SK-N-SH treated with all-trans-retinoic acid at 6 μM for 48 hours (cell line): ENCODE measurements around the gene PEX19.

Source experiments
- ATAC-seq: fragments of 200-7000 bp; cut with Tn5 transposase; 3 replicates; pipeline ENCODE4 v1.9.1; 2020; ENCODE audit warnings: mild to moderate bottlenecking, moderate library complexity
- ARNTL ChIP-seq: fragments of 450-650 bp; formaldehyde crosslinking; IDR thresholded peaks from 2 replicates; pipeline ENCODE4 v1.5.0; 2020; ENCODE audit warnings: low read depth, mild to moderate bottlenecking, moderate library complexity, borderline replicate concordance
- CSDC2 ChIP-seq: fragments of 250-450 bp; sonication (Bioruptor Pico); IDR thresholded peaks from 2 replicates; pipeline ENCODE4 v1.5.0; 2020; ENCODE audit warnings: mild to moderate bottlenecking, moderate library complexity
- GLIS3 ChIP-seq: fragments of 250-450 bp; sonication (Bioruptor Pico); IDR thresholded peaks from 2 replicates; pipeline ENCODE4 v1.5.0; 2020; ENCODE audit warnings: mild to moderate bottlenecking, moderate library complexity
- ISL1 ChIP-seq: fragments of 250-450 bp; sonication (Bioruptor Pico); IDR thresholded peaks from 2 replicates; pipeline ENCODE4 v2.1.2; 2022; ENCODE audit warnings: mild to moderate bottlenecking, moderate library complexity
- OSR1 ChIP-seq: fragments of 250-450 bp; sonication (Bioruptor Pico); IDR thresholded peaks from 2 replicates; pipeline ENCODE4 v1.8.0; 2022; ENCODE audit warnings: moderate library complexity, mild to moderate bottlenecking, inconsistent platforms
- RARB ChIP-seq: fragments of 250-450 bp; sonication (Bioruptor Pico); IDR thresholded peaks from 2 replicates; pipeline ENCODE4 v1.8.0; 2021; ENCODE audit warnings: mild to moderate bottlenecking, moderate library complexity
- SNAI2 ChIP-seq: fragments of 250-450 bp; sonication (Bioruptor Pico); IDR thresholded peaks from 2 replicates; pipeline ENCODE4 v1.5.0; 2020; ENCODE audit warnings: mild to moderate bottlenecking, moderate library complexity
- TOX ChIP-seq: fragments of 250-450 bp; sonication (Bioruptor Pico); IDR thresholded peaks from 2 replicates; pipeline ENCODE4 v1.8.0; 2021; ENCODE audit warnings: mild to moderate bottlenecking, moderate library complexity, borderline replicate concordance
- ZC3H10 ChIP-seq: fragments of 250-450 bp; sonication (Bioruptor Pico); IDR thresholded peaks from 2 replicates; pipeline ENCODE4 v1.5.1; 2021; ENCODE audit warnings: mild to moderate bottlenecking, moderate library complexity
- ZFP3 ChIP-seq: fragments of 250-450 bp; sonication (Bioruptor Pico); IDR thresholded peaks from 2 replicates; pipeline ENCODE4 v1.5.0; 2020; ENCODE audit warnings: mild to moderate bottlenecking, moderate library complexity
- ZNF565 ChIP-seq: fragments of 450-650 bp; formaldehyde crosslinking; conservative IDR thresholded peaks from 2 replicates; pipeline ENCODE4 v1.5.0; 2020; ENCODE audit warnings: low read depth, mild to moderate bottlenecking, moderate library complexity
- ZNF70 ChIP-seq: fragments of 450-650 bp; formaldehyde crosslinking; IDR thresholded peaks from 2 replicates; pipeline ENCODE4 v1.5.0; 2020; ENCODE audit warnings: mild to moderate bottlenecking, moderate library complexity
- ZNF8 ChIP-seq: fragments of 450-650 bp; formaldehyde crosslinking; IDR thresholded peaks from 2 replicates; pipeline ENCODE4 v1.5.0; 2020; ENCODE audit warnings: mild to moderate bottlenecking, moderate library complexity
- TF ChIP-seq, protein P1 (sequence below): fragments of 250-450 bp; sonication (Bioruptor Pico); IDR thresholded peaks from 2 replicates; pipeline ENCODE4 v1.8.0; 2020; ENCODE audit warnings: mild to moderate bottlenecking, moderate library complexity, borderline replicate concordance
- TF ChIP-seq, protein P2 (sequence below): fragments of 250-450 bp; sonication (Bioruptor Pico); IDR thresholded peaks from 2 replicates; pipeline ENCODE4 v1.5.1; 2021; ENCODE audit warnings: mild to moderate bottlenecking, moderate library complexity
- TF ChIP-seq, protein P3 (sequence below): fragments of 250-450 bp; sonication (Bioruptor Pico); IDR thresholded peaks from 2 replicates; pipeline ENCODE4 v1.5.1; 2020; ENCODE audit warnings: low read depth, mild to moderate bottlenecking, moderate library complexity
- TF ChIP-seq, protein P4 (sequence below): fragments of 250-450 bp; sonication (Bioruptor Pico); IDR thresholded peaks from 2 replicates; pipeline ENCODE4 v1.8.0; 2021; ENCODE audit warnings: low read depth, mild to moderate bottlenecking, moderate library complexity, borderline replicate concordance
- TF ChIP-seq, protein P5 (sequence below): fragments of 250-450 bp; sonication (Bioruptor Pico); IDR thresholded peaks from 2 replicates; pipeline ENCODE4 v1.5.0; 2020; ENCODE audit warnings: mild to moderate bottlenecking, moderate library complexity

The PEX19 gene

DNA sequence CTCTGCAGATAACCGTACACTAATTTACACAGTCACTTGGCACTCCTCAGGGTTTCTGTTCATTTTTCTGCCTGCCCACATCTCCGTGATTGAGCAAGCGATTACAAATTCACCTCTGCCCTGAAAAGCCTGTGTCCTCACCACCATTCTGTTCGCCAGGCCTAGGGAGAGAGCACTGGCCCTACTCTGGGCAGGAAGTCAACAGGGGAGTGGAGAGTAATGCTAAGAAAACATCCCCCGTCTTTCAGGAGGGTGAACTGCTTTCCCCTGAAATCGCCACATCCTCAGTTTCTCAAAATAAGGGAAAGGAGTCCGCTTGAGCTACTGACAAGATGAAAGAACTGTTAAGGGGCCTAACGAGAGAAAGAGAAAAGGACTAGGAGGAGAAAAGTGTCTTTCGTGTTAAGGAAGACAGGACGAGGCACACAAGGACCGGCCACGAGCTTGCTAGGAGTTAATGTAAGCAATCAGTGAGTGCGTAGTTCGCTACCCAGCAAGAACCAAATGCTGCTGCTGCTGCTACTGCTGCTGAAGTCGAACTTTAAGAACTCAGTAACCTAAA is 632 bp downstream of the PEX19 start (continued):
- TF ChIP-seq, protein P1, sequence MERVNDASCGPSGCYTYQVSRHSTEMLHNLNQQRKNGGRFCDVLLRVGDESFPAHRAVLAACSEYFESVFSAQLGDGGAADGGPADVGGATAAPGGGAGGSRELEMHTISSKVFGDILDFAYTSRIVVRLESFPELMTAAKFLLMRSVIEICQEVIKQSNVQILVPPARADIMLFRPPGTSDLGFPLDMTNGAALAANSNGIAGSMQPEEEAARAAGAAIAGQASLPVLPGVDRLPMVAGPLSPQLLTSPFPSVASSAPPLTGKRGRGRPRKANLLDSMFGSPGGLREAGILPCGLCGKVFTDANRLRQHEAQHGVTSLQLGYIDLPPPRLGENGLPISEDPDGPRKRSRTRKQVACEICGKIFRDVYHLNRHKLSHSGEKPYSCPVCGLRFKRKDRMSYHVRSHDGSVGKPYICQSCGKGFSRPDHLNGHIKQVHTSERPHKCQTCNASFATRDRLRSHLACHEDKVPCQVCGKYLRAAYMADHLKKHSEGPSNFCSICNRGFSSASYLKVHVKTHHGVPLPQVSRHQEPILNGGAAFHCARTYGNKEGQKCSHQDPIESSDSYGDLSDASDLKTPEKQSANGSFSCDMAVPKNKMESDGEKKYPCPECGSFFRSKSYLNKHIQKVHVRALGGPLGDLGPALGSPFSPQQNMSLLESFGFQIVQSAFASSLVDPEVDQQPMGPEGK (CRISPR knock-in tag), result no peak
- no peak for TF ChIP-seq ISL1 (CRISPR knock-in tag)
- no peak for TF ChIP-seq OSR1 (CRISPR knock-in tag)
- TF ChIP-seq ZC3H10, result no peak

DNA sequence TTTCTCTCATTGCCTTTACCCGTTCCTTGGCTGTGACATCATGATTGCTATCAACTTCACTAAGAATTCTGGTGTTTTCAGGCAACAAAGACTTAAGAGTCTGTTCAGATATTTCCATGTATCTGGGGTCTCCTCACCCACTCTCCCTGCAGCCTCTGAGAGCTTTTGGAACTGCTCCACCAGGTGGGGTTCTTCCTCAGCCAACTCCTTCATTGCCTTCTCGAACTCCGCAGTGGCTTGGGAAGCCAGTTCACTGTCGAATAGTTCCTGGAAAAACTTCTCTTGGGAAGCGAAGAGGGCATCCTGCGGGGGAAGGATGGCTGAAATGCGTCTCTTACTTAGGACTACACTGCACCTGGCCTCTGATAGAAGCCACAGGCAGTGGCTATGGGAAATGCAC is 2.1 kb downstream of the PEX19 start:
- no peak for ATAC-seq
- TF ChIP-seq SNAI2 (CRISPR knock-in tag) (no peak), CSDC2 (CRISPR knock-in tag) (no peak), TOX (no peak)
- TF ChIP-seq, protein P2, sequence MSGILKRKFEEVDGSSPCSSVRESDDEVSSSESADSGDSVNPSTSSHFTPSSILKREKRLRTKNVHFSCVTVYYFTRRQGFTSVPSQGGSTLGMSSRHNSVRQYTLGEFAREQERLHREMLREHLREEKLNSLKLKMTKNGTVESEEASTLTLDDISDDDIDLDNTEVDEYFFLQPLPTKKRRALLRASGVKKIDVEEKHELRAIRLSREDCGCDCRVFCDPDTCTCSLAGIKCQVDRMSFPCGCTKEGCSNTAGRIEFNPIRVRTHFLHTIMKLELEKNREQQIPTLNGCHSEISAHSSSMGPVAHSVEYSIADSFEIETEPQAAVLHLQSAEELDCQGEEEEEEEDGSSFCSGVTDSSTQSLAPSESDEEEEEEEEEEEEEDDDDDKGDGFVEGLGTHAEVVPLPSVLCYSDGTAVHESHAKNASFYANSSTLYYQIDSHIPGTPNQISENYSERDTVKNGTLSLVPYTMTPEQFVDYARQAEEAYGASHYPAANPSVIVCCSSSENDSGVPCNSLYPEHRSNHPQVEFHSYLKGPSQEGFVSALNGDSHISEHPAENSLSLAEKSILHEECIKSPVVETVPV (CRISPR knock-in tag), result no peak
- TF ChIP-seq, protein P1 (CRISPR knock-in tag), result no peak

DNA sequence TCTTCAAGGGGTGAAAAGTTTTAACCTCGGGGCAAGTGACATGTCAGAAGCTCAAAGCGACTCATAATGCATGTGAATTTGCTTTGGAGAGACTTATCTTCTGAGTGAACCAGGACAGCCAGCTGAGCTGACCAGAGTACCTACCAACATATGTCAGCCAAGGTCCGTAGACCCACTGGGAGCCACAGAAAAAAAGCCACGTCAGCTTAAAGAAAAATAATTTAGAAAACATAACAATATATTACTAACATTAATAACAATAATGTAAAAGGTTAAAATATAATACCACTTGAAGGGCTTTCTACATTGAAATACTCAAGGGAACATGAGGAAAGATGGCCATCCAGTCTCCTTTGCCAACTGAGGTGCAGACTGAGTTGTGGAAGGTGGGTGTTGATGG is 6.9 kb downstream of the PEX19 start:
- no peak for ATAC-seq
- no peak for TF ChIP-seq ZNF70 (CRISPR knock-in tag)
- TF ChIP-seq, protein P3, sequence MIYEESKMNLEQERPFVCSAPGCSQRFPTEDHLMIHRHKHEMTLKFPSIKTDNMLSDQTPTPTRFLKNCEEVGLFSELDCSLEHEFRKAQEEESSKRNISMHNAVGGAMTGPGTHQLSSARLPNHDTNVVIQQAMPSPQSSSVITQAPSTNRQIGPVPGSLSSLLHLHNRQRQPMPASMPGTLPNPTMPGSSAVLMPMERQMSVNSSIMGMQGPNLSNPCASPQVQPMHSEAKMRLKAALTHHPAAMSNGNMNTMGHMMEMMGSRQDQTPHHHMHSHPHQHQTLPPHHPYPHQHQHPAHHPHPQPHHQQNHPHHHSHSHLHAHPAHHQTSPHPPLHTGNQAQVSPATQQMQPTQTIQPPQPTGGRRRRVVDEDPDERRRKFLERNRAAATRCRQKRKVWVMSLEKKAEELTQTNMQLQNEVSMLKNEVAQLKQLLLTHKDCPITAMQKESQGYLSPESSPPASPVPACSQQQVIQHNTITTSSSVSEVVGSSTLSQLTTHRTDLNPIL (CRISPR knock-in tag), result no peak
- no peak for TF ChIP-seq ARNTL (CRISPR knock-in tag)
- no peak for TF ChIP-seq SNAI2 (CRISPR knock-in tag)
- TF ChIP-seq ZC3H10, result no peak
- no peak for TF ChIP-seq ZNF565 (CRISPR knock-in tag)
- TF ChIP-seq RARB (CRISPR knock-in tag), result no peak
- TF ChIP-seq, protein P4, sequence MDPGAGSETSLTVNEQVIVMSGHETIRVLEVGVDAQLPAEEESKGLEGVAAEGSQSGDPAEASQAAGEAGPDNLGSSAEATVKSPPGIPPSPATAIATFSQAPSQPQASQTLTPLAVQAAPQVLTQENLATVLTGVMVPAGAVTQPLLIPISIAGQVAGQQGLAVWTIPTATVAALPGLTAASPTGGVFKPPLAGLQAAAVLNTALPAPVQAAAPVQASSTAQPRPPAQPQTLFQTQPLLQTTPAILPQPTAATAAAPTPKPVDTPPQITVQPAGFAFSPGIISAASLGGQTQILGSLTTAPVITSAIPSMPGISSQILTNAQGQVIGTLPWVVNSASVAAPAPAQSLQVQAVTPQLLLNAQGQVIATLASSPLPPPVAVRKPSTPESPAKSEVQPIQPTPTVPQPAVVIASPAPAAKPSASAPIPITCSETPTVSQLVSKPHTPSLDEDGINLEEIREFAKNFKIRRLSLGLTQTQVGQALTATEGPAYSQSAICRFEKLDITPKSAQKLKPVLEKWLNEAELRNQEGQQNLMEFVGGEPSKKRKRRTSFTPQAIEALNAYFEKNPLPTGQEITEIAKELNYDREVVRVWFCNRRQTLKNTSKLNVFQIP, result no peak
- TF ChIP-seq, protein P5, sequence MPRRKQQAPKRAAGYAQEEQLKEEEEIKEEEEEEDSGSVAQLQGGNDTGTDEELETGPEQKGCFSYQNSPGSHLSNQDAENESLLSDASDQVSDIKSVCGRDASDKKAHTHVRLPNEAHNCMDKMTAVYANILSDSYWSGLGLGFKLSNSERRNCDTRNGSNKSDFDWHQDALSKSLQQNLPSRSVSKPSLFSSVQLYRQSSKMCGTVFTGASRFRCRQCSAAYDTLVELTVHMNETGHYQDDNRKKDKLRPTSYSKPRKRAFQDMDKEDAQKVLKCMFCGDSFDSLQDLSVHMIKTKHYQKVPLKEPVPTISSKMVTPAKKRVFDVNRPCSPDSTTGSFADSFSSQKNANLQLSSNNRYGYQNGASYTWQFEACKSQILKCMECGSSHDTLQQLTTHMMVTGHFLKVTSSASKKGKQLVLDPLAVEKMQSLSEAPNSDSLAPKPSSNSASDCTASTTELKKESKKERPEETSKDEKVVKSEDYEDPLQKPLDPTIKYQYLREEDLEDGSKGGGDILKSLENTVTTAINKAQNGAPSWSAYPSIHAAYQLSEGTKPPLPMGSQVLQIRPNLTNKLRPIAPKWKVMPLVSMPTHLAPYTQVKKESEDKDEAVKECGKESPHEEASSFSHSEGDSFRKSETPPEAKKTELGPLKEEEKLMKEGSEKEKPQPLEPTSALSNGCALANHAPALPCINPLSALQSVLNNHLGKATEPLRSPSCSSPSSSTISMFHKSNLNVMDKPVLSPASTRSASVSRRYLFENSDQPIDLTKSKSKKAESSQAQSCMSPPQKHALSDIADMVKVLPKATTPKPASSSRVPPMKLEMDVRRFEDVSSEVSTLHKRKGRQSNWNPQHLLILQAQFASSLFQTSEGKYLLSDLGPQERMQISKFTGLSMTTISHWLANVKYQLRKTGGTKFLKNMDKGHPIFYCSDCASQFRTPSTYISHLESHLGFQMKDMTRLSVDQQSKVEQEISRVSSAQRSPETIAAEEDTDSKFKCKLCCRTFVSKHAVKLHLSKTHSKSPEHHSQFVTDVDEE (CRISPR knock-in tag), result no peak

DNA sequence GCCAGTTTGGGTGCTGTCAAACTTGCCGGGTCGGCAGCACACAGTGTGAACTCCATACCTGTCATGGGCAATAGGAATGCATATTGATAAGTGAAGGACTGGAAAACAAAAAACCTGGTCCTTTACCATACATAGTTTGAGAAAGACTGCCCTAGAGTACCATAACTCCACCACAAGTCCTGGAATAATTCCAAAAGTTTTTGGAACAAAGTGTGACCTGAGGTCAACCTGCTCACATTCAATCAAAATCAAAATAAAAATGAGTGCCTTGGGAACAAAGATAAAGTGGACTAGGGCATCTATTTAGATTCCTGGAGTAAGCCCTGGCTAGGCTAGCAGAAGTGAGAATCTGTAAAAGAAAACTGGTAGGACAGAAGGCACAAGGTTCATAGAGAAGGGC is 7.6 kb downstream of the PEX19 start:
- no peak for ATAC-seq
- TF ChIP-seq, protein P4, result no peak
- TF ChIP-seq ZNF8 (CRISPR knock-in tag) (no peak), ZC3H10 (no peak), SNAI2 (CRISPR knock-in tag) (no peak), ZFP3 (CRISPR knock-in tag) (no peak), GLIS3 (no peak)
- TF ChIP-seq, protein P2 (CRISPR knock-in tag), result no peak
- TF ChIP-seq, protein P5 (CRISPR knock-in tag), result no peak
